ENCODE results near the gene MYO1E.
A peak's percentile ranks its signal among the peaks of the same experiment; 100 is the strongest.
"Not testable (repeated sequence)": the region's sequence is repeated elsewhere in the genome, so short reads cannot be mapped to it uniquely, and the experiment has no call there.

The MYO1E gene

GRCh38 chr15:59347915-59348314 lies 24.8 kb downstream of the MYO1E start:
- no peak for DNase-seq

- DNase-seq = peak; percentile 70
These were observed 25.7 kb downstream of the MYO1E start for GRCh38 chr15:59346951-59347350.

DNA sequence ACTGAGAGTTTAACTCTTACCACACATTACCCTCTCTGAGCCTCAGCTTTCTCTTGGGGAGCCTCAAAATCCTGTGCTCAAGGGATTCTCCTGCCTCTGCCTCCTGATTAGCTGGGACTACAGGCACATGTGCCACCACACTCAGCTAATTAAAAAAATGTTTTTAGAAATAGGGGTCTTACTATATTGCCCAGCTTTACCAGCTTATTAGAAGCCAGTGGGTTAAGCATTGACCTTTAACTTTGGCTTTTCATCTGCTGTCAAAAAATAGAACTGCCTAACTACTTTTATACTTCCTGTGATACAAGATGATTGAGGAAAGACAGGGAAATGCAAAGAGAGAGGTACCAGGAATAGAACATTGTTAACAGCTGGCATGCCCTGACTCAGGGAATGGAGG lies 27.3 kb downstream of the MYO1E start:
- no peak for DNase-seq

- DNase-seq = no peak
These were observed 28.4 kb downstream of the MYO1E start for GRCh38 chr15:59344311-59344710.

GRCh38 chr15:59340325-59340724 lies 32.3 kb downstream of the MYO1E start:
- no peak for DNase-seq

- DNase-seq = no peak
These were observed 33.4 kb downstream of the MYO1E start for GRCh38 chr15:59339252-59339672.

- no peak for DNase-seq
These were observed 34.3 kb downstream of the MYO1E start for GRCh38 chr15:59338414-59338813.

DNA sequence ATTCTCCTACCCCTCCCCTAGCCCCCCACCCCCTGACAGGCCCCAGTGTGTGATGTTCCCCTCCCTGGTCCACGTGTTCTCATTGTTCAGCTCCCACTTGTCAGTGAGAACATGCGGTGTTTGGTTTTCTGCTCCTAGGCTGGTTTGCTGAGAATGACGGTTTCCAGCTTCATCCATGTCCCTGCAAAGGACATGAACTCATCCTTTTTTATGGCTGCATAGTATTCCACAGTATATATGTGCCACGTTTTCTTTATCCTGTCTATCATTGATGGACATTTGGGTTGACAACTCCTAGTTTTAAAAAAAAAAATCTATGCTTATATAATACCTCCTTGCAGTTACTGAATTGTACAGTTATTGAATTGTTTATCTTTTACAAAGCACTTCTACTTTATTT lies 35.9 kb downstream of the MYO1E start:
- DNase-seq = not testable (repeated sequence)

GRCh38 chr15:59335207-59335786 lies 37.4 kb downstream of the MYO1E start:
- no peak for DNase-seq

DNA sequence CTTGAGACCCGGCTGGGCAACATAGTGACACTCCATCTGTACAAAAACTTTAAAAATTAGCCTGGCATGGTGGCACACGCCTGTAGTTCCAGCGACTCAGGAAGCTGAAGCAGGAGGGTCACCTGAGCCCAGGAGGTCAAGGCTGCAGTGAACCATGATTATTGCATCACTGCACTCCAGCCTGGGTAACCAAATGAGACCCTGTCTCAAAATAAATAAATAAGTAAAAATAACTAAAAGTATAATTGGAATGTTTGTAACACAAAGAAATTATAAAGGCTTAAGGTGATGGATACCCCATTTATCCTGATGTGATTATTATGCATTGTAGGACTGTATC lies 38.6 kb downstream of the MYO1E start:
- no peak for DNase-seq

DNA sequence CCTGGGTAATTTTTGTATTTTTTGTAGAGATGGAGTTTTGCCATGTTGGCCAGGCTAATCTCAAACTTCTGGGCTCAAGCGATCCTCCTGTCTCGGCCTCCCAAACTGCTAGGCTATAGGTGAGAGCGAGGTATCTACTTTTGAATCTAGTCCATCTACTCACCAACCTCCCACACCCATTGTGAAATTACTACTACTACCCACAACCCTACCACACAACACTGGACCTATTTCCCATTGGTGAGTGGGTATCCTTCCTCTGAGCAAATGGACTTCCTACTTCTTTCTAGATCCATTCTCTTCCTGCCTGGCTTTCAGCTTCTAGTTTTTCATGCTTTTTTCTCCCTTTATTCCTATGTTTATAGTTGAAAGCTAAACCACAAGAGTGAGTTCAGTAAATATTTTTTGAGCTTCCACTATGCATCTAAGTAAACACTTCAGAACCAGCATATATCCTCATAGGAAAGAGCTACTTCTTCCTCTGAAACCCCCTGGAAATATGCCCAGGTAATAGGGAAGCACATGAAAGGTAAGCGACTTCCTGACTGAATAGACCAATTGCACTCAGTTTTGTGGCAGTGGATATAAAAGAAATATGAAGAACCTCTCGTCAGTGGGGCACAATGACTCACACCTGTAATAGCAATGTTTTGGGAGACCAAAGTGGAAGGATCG lies 39.1 kb downstream of the MYO1E start:
- DNase-seq = no peak

- DNase-seq = no peak
These were observed 40.7 kb downstream of the MYO1E start for GRCh38 chr15:59332009-59332408.

GRCh38 chr15:59330649-59331048 lies 42.0 kb downstream of the MYO1E start:
- no peak for DNase-seq

DNA sequence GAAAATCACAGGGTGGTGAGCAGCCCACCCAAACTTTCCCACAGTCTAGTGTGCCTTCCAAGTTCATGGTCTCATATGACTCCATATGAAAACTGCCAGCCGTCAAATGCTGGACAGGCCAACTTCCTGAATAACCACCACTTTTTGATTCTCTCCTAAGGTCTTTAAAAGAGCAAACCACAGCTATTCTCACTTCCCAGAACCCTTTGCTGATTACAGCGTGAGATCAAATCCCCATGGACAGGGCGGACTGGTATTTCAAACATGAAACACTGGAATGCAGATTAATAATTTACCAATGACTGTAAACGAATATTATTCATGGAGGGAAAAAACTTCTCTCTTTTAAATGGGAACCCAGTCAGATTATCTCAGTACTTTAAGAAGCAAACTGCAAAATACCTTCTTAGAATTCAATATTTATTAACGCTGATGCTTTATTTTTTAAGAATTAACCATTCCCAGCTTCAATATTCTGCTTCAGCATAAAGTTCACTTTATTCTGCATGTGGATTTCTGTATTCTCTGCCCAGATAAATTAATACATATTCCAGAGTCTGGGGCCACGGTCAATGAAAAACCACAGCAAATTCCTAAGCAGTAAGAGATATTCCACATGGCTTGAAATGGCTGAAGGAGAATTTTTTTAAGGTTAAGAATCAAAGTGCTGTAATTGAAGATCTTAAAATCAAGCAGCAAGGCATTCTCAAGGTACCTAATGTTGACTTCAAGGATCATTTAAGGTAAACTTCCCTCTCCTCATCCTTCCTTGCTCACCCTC lies 42.9 kb downstream of the MYO1E start:
- DNase-seq = no peak

GRCh38 chr15:59329091-59329490 lies 43.6 kb downstream of the MYO1E start:
- no peak for DNase-seq

- no peak for DNase-seq
These were observed 44.7 kb downstream of the MYO1E start for GRCh38 chr15:59327942-59328341.

DNA sequence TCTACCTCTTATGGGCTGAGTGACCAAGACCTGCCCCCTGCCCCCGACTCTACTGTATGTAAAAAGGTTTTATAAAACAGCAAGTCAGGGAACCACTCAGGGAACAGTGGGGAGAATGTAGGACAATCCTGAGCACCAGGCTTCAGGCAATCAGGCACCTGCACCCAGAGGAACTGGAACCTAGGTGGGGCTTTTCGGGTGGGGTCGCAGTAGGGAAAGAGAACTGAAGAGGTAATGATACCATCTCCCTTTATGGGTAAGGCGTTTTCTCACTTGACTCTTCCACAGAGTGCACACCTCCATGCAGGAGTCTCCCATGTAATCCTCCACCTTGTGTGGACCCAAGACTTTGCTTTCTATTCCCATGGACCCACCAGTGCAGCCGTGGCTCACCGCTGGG lies 45.8 kb downstream of the MYO1E start:
- no peak for DNase-seq

DNA sequence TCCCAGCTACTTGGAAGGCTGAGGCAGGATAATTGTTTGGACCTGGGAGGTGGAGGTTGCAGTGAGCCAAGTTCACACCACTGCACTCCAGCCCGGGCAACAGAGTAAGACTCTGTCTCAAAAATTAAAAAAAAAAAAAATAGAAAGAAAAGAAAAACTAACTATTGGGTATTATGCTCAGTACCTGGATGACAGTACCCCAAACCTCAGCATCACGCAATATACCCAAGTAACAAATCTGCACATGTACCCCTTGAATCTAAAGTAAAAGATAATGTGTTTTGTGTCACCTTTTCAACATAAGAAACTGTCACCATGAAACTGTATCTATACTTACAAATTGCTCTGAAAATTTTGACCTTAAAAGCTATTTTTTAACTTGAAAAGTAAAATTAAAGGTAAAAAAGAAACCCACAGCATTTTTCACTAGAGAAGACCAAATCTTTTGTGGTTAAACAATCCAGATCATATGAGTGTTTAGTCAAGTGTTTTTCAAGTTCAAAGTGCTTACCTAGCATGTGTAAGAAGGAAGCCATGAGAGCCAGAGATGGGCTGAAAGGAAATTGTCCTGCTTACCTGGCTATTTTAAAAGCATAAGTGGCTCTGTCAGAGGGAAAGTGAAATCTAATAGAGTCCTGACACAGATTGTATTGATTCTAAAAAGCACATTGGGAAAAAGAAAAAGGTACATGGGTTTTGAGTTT lies 50.5 kb downstream of the MYO1E start:
- no peak for DNase-seq

DNA sequence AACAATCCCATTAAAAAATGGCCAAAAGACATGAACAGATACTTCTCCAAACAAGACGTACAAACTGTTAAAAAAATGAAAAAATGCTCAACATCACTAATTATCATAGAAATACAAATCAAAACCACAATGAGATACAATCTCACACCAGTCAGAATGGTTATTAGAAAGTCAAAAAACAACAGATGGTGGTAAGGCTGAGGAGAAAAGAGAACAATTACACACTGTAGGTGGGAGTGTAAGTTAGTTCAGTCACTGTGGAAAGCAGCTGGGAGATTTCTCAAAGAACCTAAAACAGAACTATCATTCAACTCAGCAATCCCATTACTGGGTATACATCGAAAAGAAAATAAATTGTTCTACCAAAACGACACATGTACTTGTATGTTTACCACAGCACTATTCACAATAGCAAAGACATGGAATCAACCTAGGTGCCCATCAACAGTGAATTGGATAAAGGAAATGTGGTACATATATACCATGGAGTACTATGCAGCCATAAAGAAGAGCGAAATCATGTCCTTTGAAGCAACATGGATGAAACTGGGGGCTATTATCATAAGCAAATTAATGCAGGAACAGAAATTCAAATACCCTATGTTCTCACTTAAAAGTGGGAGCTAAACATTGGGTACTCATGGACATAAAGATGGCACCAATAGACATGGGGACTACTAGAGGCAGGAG lies 51.5 kb downstream of the MYO1E start:
- DNase-seq = no peak

- no peak for DNase-seq
These were observed 55.5 kb downstream of the MYO1E start for GRCh38 chr15:59317211-59317610.

- no peak for DNase-seq
These were observed 56.7 kb downstream of the MYO1E start for GRCh38 chr15:59315914-59316451.

- no peak for DNase-seq
These were observed 58.9 kb downstream of the MYO1E start for GRCh38 chr15:59313641-59314332.
